NCI-H146 treated with DMSO at 0.1 percent for 48 hours (cell line): ENCODE results near the gene FBXW11.
"Not testable (repeated sequence)": the region's sequence is repeated elsewhere in the genome, so short reads cannot be mapped to it uniquely, and the experiment has no call there.

Experiments used
- DNase-seq: peaks from one replicate; lab custom pipeline; 2025; ENCODE audit not compliant: unreplicated experiment; lab: John Stamatoyannopoulos, UW

FBXW11 gene

GRCh38 chr5:171956314-171956713 lies 50.1 kb downstream of the FBXW11 start:
- no peak for DNase-seq

- DNase-seq = no peak
These were observed 50.7 kb downstream of the FBXW11 start for GRCh38 chr5:171955761-171956160.

GRCh38 chr5:171954721-171955120 lies 51.7 kb downstream of the FBXW11 start:
- DNase-seq = no peak

- DNase-seq = no peak
These were observed 52.4 kb downstream of the FBXW11 start for GRCh38 chr5:171953860-171954701.

GRCh38 chr5:171952021-171952420 lies 54.4 kb downstream of the FBXW11 start:
- DNase-seq = no peak

GRCh38 chr5:171951218-171951617 lies 55.2 kb downstream of the FBXW11 start:
- DNase-seq = no peak

- DNase-seq = no peak
These were observed 60.2 kb downstream of the FBXW11 start for GRCh38 chr5:171946000-171946781.

- no peak for DNase-seq
These were observed 61.0 kb downstream of the FBXW11 start for GRCh38 chr5:171945476-171945875.

GRCh38 chr5:171945066-171945465 lies 61.4 kb downstream of the FBXW11 start:
- no peak for DNase-seq

- not testable (repeated sequence) for DNase-seq
These were observed 64.3 kb downstream of the FBXW11 start for GRCh38 chr5:171942112-171942516.

- DNase-seq = not testable (repeated sequence)
These were observed 64.8 kb downstream of the FBXW11 start for GRCh38 chr5:171941675-171942074.

GRCh38 chr5:171941275-171941674 lies 65.2 kb downstream of the FBXW11 start:
- not testable (repeated sequence) for DNase-seq

- DNase-seq = no peak
These were observed 66.5 kb downstream of the FBXW11 start for GRCh38 chr5:171939951-171940350.

- no peak for DNase-seq
These were observed 68.1 kb downstream of the FBXW11 start for GRCh38 chr5:171938358-171938757.

- DNase-seq = no peak
These were observed 69.1 kb downstream of the FBXW11 start for GRCh38 chr5:171937351-171937750.

GRCh38 chr5:171934586-171934985 lies 71.9 kb downstream of the FBXW11 start:
- no peak for DNase-seq

GRCh38 chr5:171931163-171931562 lies 75.3 kb downstream of the FBXW11 start:
- no peak for DNase-seq

GRCh38 chr5:171927345-171927941 lies 79.0 kb downstream of the FBXW11 start:
- no peak for DNase-seq

- DNase-seq = no peak
These were observed 80.1 kb downstream of the FBXW11 start for GRCh38 chr5:171926311-171926710.

GRCh38 chr5:171924493-171925122 lies 81.8 kb downstream of the FBXW11 start:
- DNase-seq = no peak

- no peak for DNase-seq
These were observed 85.6 kb downstream of the FBXW11 start for GRCh38 chr5:171920765-171921391.
